GM06990 (cell line): Measurements from ENCODE around the gene AUTS2.

ENCODE experiments used
- DNase-seq: peaks from one replicate; pipeline ENCODE4 v3.0.0-alpha.2; 2011; ENCODE audit not compliant: insufficient read length; ENCODE audit errors: extremely low read depth
- H3K27me3 ChIP-seq: replicated peaks from 2 replicates; pipeline ENCODE4 v1.6.0; 2011; ENCODE audit warnings: low read length; ENCODE audit not compliant: control insufficient read depth, insufficient read depth
- H3K36me3 ChIP-seq: 2 replicates; pipeline ENCODE4 v1.5.1; 2011; ENCODE audit warnings: low read length; ENCODE audit not compliant: control insufficient read depth, insufficient read depth
- H3K4me3 ChIP-seq: replicated peaks from 2 replicates; pipeline ENCODE4 v1.5.1; 2011; ENCODE audit warnings: low read depth, mild to moderate bottlenecking, control low read depth, low read length
- TF ChIP-seq, protein P1 (sequence below): IDR thresholded peaks from 2 replicates; pipeline ENCODE4 v1.5.1; 2011; ENCODE audit warnings: low read length, control low read depth, mild to moderate bottlenecking, inconsistent platforms; ENCODE audit not compliant: insufficient read depth, poor library complexity, severe bottlenecking

The AUTS2 gene

DNA sequence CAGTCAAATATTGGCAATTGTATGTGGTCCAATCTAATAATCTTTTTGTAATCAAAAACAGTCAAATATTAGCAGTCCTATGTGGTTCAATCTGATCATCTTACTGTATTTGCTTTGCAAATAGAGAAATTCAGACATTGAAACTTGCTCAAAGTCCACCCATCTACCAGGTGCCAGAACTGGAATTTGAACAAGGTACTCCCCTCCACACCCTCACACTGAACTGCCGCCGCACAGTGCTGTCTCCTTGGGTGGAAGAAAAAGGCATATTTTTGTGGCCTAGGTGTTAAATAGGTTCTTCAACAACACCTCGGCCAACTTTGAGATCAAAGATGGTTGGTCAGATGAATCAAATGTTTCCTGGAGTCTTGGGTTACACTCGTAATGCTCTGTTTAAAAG lies 989.5 kb downstream of the AUTS2 start:
- Histone ChIP-seq H3K36me3 (no peaks in the 10 kb centered on the region), H3K4me3 (no peak overlapping the region), H3K27me3 (no peaks in the 10 kb centered on the region)
- DNase-seq = no peak
- TF ChIP-seq, protein P1, sequence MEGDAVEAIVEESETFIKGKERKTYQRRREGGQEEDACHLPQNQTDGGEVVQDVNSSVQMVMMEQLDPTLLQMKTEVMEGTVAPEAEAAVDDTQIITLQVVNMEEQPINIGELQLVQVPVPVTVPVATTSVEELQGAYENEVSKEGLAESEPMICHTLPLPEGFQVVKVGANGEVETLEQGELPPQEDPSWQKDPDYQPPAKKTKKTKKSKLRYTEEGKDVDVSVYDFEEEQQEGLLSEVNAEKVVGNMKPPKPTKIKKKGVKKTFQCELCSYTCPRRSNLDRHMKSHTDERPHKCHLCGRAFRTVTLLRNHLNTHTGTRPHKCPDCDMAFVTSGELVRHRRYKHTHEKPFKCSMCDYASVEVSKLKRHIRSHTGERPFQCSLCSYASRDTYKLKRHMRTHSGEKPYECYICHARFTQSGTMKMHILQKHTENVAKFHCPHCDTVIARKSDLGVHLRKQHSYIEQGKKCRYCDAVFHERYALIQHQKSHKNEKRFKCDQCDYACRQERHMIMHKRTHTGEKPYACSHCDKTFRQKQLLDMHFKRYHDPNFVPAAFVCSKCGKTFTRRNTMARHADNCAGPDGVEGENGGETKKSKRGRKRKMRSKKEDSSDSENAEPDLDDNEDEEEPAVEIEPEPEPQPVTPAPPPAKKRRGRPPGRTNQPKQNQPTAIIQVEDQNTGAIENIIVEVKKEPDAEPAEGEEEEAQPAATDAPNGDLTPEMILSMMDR = no peak

- no peaks in the 10 kb centered on the region for H3K36me3 ChIP-seq
- H3K27me3 ChIP-seq = no peaks in the 10 kb centered on the region
- no peak for DNase-seq
- no peak overlapping the region for H3K4me3 ChIP-seq
- TF ChIP-seq, protein P1 = no peak
Measured at GRCh38 chr7:70588191-70588921, 990.1 kb downstream of the AUTS2 start.

- TF ChIP-seq, protein P1 = no peak
- Histone ChIP-seq H3K27me3 (no peaks in the 10 kb centered on the region), H3K36me3 (no peaks in the 10 kb centered on the region), H3K4me3 (no peak overlapping the region)
- DNase-seq = no peak
Measured at GRCh38 chr7:70589010-70589409, 990.7 kb downstream of the AUTS2 start.

- H3K4me3 ChIP-seq = no peak overlapping the region
- no peaks in the 10 kb centered on the region for H3K27me3 ChIP-seq
- peak; percentile 47 for DNase-seq
- TF ChIP-seq, protein P1 = no peak
- H3K36me3 ChIP-seq = no peaks in the 10 kb centered on the region
Measured at GRCh38 chr7:70589590-70589989, 991.3 kb downstream of the AUTS2 start.

DNA sequence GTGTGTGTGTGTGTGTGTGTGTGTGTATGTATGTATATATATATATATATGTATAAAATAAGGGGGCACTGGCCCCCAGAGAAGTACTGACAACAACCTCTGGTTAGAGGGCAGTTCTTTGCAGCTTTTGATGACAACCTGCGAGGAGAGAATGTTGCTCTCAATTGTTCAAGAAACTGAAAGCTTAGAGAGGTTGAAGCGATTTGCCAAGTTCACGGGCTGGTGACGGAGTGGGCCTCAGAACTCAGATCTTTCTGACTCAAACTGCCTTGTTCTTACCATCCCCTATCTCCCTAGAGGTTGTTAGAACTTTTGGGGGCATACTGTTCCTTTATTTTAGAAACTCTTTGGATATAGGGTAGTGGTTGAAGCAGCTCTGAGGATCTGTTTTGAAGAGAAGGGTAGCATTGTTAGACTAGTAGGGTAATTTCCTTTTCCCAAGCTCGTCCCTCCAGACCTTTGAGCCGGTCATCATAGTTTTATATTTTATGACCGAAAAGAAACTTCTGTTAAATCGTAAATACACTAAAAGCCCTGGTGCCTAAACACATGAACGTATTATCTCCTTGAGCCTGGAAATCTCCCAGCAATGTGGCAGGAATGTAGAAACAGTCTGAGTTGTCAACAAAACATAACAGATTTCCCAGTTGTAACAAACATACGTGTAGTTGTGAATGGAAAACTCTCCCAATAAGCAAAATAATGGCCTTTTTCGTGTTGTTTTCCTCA lies 992.0 kb downstream of the AUTS2 start:
- H3K36me3 ChIP-seq = no peaks in the 10 kb centered on the region
- TF ChIP-seq, protein P1 = no peak
- DNase-seq = no peak
- no peak overlapping the region for H3K4me3 ChIP-seq
- no peaks in the 10 kb centered on the region for H3K27me3 ChIP-seq
